NK-92 (cell line): ENCODE results near the gene MPRIP.

Experiments
- DNase-seq: peaks from one replicate; lab custom pipeline; 2025; ENCODE audit not compliant: unreplicated experiment; lab: John Stamatoyannopoulos, UW

The MPRIP gene

DNA sequence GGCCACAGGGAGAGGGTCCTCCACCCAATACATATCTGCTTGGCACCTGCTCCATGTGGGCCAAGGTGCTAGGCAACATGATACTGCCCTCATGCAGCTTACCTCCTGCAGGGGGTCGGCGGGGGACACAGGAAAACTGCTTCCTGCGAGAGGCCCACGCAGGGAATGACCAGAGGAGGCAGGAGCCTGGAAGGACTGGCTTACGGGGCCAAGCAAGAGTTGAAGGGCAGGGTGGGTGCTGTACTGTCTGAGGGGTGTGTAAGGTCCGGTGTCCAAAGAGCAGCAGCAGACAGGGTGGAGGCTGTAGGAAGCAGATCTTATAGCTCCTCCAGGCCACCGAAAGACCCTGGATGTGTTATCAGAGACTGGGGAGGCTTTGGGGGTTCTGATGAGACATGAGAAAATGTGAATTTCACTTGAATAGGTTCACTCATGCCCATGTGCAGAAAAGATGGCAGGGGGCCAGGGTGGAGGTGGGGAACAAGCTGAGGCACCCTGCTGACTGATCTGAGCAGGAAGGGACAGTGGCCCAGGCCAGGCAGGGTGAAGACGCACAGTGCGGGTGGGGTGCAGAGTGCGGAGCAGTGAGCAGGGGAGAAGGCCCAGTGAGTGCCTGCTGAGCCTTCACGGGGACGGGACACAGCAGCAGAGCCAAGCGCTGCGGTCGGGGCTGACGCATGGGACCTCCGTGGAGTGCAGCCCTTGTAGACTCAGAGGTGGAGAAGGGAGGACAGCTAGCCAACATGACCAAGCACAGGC is 186.4 kb downstream of the MPRIP start:
- DNase-seq = no peak

DNA sequence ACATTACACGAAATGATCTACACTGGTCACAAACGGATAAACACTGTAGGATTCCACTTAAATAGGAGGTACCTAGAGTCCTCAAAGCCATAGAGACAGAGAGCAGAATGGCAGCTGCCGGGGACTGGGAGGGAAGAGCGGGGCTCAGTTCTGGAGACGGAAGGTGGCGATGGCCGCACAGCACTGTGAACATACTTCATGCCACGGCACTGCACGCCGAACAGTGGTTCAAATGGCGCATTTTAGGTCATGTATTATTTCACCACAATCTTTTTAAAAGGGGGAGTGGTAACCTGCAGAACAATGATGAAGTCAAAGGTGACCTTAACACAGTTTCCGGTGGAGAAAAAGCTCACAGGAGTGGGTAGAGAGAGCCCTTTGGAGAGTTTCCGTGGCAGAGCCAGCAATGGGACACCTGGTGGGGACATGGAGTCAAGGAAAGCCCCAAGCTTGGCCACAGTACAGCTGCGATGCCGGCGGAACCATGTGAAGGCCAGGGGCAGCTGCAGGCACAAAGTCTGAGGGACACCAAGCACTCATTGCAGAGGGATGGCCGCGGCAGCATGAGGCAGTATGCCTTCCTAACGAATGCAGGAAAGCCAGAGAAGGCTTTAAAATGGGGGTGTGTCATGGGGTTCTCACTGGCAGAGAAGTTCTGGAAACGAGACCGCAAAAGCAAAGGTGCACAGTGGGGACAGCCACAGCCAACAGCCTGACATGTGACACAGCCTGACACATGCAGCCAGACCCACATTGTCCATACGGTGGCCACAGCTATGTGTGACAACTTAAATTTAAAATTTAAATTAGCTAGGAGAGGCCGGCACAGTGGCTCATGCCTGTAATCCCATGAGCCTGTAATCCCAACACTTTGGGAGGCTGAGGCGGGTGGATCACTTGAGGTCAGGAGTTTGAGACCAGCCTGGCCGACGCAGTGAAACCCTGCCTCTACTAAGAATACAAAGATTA is 187.4 kb downstream of the MPRIP start:
- no peak for DNase-seq

DNA sequence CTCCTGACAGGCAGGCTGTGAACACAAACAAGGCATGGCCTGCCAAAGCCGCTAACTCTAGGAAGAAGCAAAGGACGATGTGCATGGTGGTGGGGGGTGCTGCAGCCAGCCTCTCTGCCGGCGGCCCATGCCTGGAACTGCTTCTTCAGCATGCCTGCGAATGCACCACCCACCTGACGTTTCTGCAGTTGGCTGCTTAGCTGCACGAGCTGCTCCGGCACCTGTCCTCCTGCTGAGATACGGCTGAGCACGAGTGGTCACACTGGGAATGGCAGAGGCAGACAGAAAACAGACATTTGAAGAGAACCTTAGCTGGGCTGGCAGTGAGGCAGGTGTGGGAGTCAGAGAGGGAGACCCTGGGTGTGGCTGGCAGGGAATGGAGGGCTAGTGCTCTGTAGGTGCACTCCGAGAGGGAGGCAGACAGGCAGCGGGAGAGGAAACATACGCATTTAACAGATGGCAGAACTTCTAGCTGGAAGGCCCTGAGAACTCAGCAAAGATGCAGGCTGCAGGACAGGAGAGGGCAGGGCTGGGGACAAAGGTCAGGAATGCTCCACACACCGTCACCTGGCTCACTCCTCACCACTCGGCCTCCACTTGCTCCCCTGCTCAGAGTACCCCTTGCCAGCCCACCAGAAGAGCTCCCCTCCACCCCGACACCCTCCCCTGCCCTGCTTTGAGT is 189.5 kb downstream of the MPRIP start:
- no peak for DNase-seq

DNA sequence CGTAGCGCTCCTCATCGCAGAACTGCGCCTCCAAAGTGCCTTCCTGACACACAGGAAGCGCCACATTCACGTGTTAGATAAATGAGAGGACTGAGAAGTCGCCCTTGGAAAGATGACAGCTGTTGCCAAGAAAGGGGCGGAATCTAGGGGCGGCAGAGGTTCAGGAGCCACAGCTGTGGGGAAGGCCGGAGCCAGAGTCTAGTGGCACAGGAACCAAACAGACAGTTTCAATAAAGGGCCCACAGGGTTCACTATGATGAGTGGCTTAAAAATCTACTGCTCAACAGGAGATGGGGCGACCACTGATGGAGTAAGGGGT is 190.0 kb downstream of the MPRIP start:
- no peak for DNase-seq

DNA sequence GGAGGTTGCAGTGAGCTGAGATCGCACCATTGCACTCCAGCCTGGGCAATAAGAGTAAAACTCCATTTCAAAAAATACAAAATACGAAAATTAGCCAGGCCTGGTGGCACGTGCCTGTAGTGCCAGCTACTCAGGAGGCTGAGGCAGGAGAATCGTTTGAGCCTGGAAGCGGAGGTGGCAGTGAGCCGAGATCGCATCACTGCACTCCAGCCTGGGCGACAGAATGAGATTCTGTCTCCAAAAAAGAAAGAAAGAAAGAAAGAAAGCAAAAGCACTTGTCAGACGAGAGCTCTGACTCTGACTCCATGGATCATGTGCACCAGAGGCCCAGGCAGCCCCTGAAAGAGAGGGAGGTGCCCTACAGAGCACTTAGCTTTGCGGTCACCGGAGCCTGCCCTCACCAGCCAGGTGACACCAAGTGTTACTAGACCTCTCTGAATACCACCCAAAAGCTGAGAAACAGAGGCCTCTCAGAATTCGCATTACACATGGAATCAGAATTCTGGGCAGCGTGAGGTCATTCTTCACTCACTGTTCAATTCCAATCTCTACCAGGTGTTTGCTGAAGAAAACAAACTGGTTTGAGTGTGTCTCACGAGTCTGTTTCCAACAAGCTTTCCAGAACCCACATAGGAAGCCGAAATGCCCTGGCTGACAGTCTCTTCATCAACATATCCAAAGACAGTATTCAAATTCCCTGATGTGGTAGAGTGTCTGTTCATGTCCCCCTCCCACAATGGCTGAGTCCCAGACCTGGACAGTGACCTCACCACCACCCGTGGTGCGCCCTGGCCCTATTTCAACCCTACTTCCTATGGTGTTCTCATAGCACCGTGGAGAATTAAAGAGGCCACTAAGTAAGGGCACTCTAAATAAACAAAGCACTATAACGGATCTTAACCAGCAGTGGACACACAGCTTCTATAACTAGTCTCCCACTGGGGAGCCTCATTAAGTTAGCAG is 193.2 kb downstream of the MPRIP start:
- no peak for DNase-seq

GRCh38 chr17:17236295-17237025 is 194.2 kb downstream of the MPRIP start:
- DNase-seq = no peak

GRCh38 chr17:17237026-17237799 is 195.0 kb downstream of the MPRIP start, which contains the start of gene FLCN:
Gene FLCN (minus strand): TSS chr17:17237168. CDS start chr17:17228137, 9,031 bp downstream.
- DNase-seq = peak; percentile 30

GRCh38 chr17:17239832-17240231 is 197.6 kb downstream of the MPRIP start:
- DNase-seq = no peak

DNA sequence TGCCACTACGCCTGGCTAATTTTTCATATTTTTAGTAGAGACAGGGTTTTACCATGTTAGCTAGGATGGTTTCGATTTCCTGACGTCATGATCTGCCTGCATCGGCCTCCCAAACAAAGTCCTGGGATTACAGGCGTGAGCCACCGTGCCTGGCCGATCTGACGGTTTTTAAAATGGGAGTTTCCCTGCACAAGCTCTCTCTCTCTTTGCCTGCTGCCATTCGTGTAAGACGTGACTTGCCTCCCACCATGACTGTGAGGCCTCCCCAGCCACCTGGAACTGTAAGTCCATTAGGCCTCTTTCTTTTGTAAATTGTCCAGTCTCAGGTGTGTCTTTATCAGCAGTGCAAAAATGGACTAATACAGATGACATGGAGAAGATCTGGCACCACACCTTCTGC is 199.4 kb downstream of the MPRIP start:
- DNase-seq = no peak

- DNase-seq = no peak
These were observed 200.0 kb downstream of the MPRIP start for GRCh38 chr17:17242246-17242645.
